ENCODE data around the gene NSG1. TPM values are rescaled to one million over a fixed set of nuclear protein-coding genes. Genes with fewer than 3 reads are reported as not detected.

Gene NSG1
- total RNA-seq, 1 donor from 2014 or later = 41.6 TPM

DNA sequence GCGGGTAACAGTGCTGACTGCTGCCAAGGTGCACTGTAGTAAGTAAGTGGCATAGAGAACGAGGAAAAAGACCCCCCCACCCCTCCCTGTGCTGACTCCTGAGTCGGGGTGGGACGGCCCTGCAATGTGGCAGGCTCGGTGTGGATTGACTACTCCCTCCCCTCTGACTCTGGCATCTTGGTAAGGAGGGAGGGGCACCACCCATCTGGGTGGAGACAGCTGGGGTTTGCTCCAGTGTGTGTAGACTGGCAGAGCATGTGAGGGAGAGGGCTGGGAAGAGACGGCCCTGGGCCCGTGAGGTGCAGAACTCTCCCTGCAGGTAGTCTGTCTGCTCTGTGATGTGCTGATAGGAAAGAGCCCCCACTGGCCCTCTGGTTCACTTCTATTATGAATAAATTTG is 31.0 kb downstream of the NSG1 start:
- H3K79me2 ChIP-seq (ENCODE audit: low read depth) = no peaks in the 10 kb centered on the region
- H3K9ac ChIP-seq = no peak overlapping the region
- no peaks in the 10 kb centered on the region for H3K4me1 ChIP-seq
- Mint-ChIP-seq H3K36me3 (peaks cover 24% of the 10 kb centered on the region), H3K9me3 (no peaks in the 10 kb centered on the region), H3K4me1 (peaks cover 3% of the 10 kb centered on the region), H3K27me3 (ENCODE audit: insufficient read depth, low read depth) (peaks cover 4% of the 10 kb centered on the region), H3K4me3 (no peak overlapping the region), H3K27ac (no peak overlapping the region)
- no peak overlapping the region for H2AFZ ChIP-seq (replicated peaks)
- no peaks in the 10 kb centered on the region for H4K20me1 ChIP-seq (ENCODE audit: low read depth)
- H3K36me3 ChIP-seq = no peaks in the 10 kb centered on the region
- no peaks in the 10 kb centered on the region for H3K27me3 ChIP-seq
- H3K4me3 ChIP-seq = no peak overlapping the region
- no peak overlapping the region for H3K27ac ChIP-seq
- DNase-seq (ENCODE audit: low spot score) = no peak
- no peaks in the 10 kb centered on the region for H3F3A ChIP-seq (ENCODE audit: low read depth)
- TF ChIP-seq CTCF (IDR thresholded peaks at IDR 0.05) = no peak
- TF ChIP-seq EZH2phosphoT487 (IDR thresholded peaks at IDR 0.05) = no peak
- no peak for TF ChIP-seq EZH2 (IDR thresholded peaks at IDR 0.05)
- H3K4me2 ChIP-seq = no peak overlapping the region
- H3K9me3 ChIP-seq (ENCODE audit: low read depth) = no peaks in the 10 kb centered on the region

- H3K9me3 Mint-ChIP-seq = no peaks in the 10 kb centered on the region
- DNase-seq (ENCODE audit: low spot score) = no peak
- Histone ChIP-seq H3F3A (ENCODE audit: low read depth) (no peaks in the 10 kb centered on the region), H3K9me3 (ENCODE audit: low read depth) (no peaks in the 10 kb centered on the region), H2AFZ (replicated peaks) (no peak overlapping the region), H3K4me2 (no peak overlapping the region), H4K20me1 (ENCODE audit: low read depth) (no peaks in the 10 kb centered on the region), H3K27me3 (no peaks in the 10 kb centered on the region), H3K9ac (no peak overlapping the region), H3K27ac (no peak overlapping the region), H3K4me3 (no peak overlapping the region), H3K4me1 (no peaks in the 10 kb centered on the region), H3K79me2 (ENCODE audit: low read depth) (no peaks in the 10 kb centered on the region), H3K36me3 (no peaks in the 10 kb centered on the region)
- TF ChIP-seq CTCF (IDR thresholded peaks at IDR 0.05) (no peak), EZH2phosphoT487 (IDR thresholded peaks at IDR 0.05) (no peak), EZH2 (IDR thresholded peaks at IDR 0.05) (no peak)
- H3K36me3 Mint-ChIP-seq = peaks cover 26% of the 10 kb centered on the region
- H3K27ac Mint-ChIP-seq = no peak overlapping the region
- peaks cover 4% of the 10 kb centered on the region for H3K27me3 Mint-ChIP-seq (ENCODE audit: insufficient read depth, low read depth)
- H3K4me1 Mint-ChIP-seq = peaks cover 10% of the 10 kb centered on the region
- H3K4me3 Mint-ChIP-seq = no peak overlapping the region
Observed at GRCh38 chr4:4418676-4419390, 31.9 kb downstream of the NSG1 start.

DNA sequence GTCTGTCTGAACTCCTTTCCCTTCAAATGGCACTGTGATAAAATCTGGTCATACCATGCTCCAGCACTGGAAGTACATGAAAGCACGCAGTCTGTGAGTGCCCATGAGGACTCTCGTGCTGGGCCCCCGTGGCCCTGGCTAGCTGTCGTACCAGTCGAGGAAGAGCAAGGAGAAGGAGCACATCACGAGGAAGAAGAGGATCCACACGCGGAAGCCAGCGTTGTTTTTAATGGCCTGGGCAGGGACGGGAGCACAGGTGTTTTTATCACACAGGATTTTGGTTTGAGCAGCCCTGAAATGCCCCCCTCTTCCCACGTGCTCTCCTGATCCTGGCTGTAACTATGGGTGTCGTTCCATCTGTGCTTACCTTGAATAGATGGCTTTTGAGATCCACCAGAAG is 33.0 kb downstream of the NSG1 start:
- Mint-ChIP-seq H3K36me3 (peaks cover 24% of the 10 kb centered on the region), H3K4me3 (no peak overlapping the region), H3K27me3 (ENCODE audit: insufficient read depth, low read depth) (peaks cover 4% of the 10 kb centered on the region), H3K9me3 (no peaks in the 10 kb centered on the region), H3K27ac (no peak overlapping the region), H3K4me1 (peaks cover 21% of the 10 kb centered on the region)
- Histone ChIP-seq H3K79me2 (ENCODE audit: low read depth) (no peaks in the 10 kb centered on the region), H3K27me3 (no peaks in the 10 kb centered on the region), H3K4me1 (no peaks in the 10 kb centered on the region), H3K36me3 (no peaks in the 10 kb centered on the region), H3K9me3 (ENCODE audit: low read depth) (no peaks in the 10 kb centered on the region), H2AFZ (replicated peaks) (no peak overlapping the region), H3K27ac (no peak overlapping the region), H3K9ac (no peak overlapping the region), H3K4me3 (no peak overlapping the region), H4K20me1 (ENCODE audit: low read depth) (no peaks in the 10 kb centered on the region), H3K4me2 (no peak overlapping the region), H3F3A (ENCODE audit: low read depth) (no peaks in the 10 kb centered on the region)
- DNase-seq (ENCODE audit: low spot score) = no peak
- TF ChIP-seq EZH2 (IDR thresholded peaks at IDR 0.05) (no peak), EZH2phosphoT487 (IDR thresholded peaks at IDR 0.05) (no peak), CTCF (IDR thresholded peaks at IDR 0.05) (no peak)
